A549 (cell line): ENCODE results near the gene GMIP. TPM values are rescaled to one million over a fixed set of nuclear protein-coding genes. Genes with fewer than 3 reads are reported as not detected.

Experiments
- ATAC-seq, 2 experiments: fragments of 200-7000 bp in 1 of 2; fragments of >200 bp in 1 of 2; cut with Nextera tagmentation in 1 of 2; cut with Tn5 transposase in 1 of 2; 3 replicates each; pipeline versions ENCODE4 v1.8.0 to v1.9.1; 2018 to 2020; ENCODE audit warnings: mild to moderate bottlenecking in 1 of 2, moderate library complexity in 1 of 2
- CTCF ChIA-PET: fragments of 300-600 bp; sonication (Branson Sonifier 250); formaldehyde crosslinking; extraction: SDS; loops from one replicate; lab custom pipeline; 2021; ENCODE audit warnings: antibody characterized with exemption, inconsistent platforms; lab: Yijun Ruan, JAX
- POLR2A ChIA-PET: fragments of 350-600 bp; formaldehyde crosslinking; extraction: SDS; loops from one replicate; lab custom pipeline; 2021; ENCODE audit warnings: antibody characterized with exemption, inconsistent platforms; lab: Yijun Ruan, JAX
- DNase-seq, 2 experiments: peaks; one replicate each; pipeline versions ENCODE4 v3.0.0 to v3.0.0-alpha.2; 2011 to 2016; ENCODE audit warnings: low read depth in 1 of 2, low spot score in 1 of 2
- FAIRE-seq: peaks from 2 replicates; lab custom pipeline; 2011; peaks lifted over from hg19 to GRCh38; lab: Jason Lieb, UNC
- H3K27ac ChIP-seq, 2 experiments: fragments of >200 bp; sonication (Bioruptor Twin); formaldehyde crosslinking; 3 replicates each; pipeline ENCODE4 v1.5.1; 2016 to 2017
- H3K4me1 ChIP-seq: fragments of >200 bp; sonication (Bioruptor Twin); formaldehyde crosslinking; 3 replicates; pipeline ENCODE4 v1.6.1; 2016
- H3K4me2 ChIP-seq: fragments of >200 bp; sonication (Bioruptor Twin); formaldehyde crosslinking; 3 replicates; pipeline ENCODE4 v1.6.1; 2016
- H3K4me3 ChIP-seq: fragments of >200 bp; sonication (Bioruptor Twin); formaldehyde crosslinking; 3 replicates; pipeline ENCODE4 v1.5.1; 2016
- H3K9me3 ChIP-seq: fragments of >200 bp; sonication (Bioruptor Twin); formaldehyde crosslinking; 3 replicates; pipeline ENCODE4 v1.6.1; 2016
- CBX8 ChIP-seq: fragments of 200-600 bp; sonication (generic); IDR thresholded peaks from 2 replicates; pipeline ENCODE4 v1.6.1; 2016
- CHD2 ChIP-seq: fragments of 150-350 bp; IDR thresholded peaks from 2 replicates; pipeline ENCODE4 v1.6.1; 2014; ENCODE audit warnings: low read length; ENCODE audit not compliant: partially characterized antibody
- CTCF ChIP-seq: fragments of >200 bp; sonication (Bioruptor Twin); formaldehyde crosslinking; IDR thresholded peaks from 3 replicates; pipeline ENCODE4 v1.5.1; 2016
- EP300 ChIP-seq, 2 experiments: fragments of >200 bp; sonication (Bioruptor Twin); formaldehyde crosslinking; IDR thresholded peaks; 2 replicates in 1 of 2; 3 replicates in 1 of 2; pipeline ENCODE4 v1.6.1; 2016 to 2017
- ESRRA ChIP-seq: fragments of 150-350 bp; IDR thresholded peaks from 2 replicates; pipeline ENCODE4 v1.6.1; 2014; ENCODE audit warnings: mild to moderate bottlenecking, low read length, borderline replicate concordance
- FOSL2 ChIP-seq, 2 experiments: fragments of 450-650 bp in 1 of 2; fragments of >200 bp in 1 of 2; sonication (Bioruptor Twin) in 1 of 2; formaldehyde crosslinking; IDR thresholded peaks; 2 replicates each; pipeline versions ENCODE4 v1.5.0 to v1.6.1; 2016 to 2020; ENCODE audit warnings: mild to moderate bottlenecking in 1 of 2, moderate library complexity in 1 of 2
- HEYL ChIP-seq: fragments of 250-450 bp; sonication (Bioruptor Pico); IDR thresholded peaks from 2 replicates; pipeline ENCODE4 v1.8.0; 2021; ENCODE audit warnings: mild to moderate bottlenecking, moderate library complexity
- HOXB13 ChIP-seq: fragments of 250-450 bp; sonication (Bioruptor Pico); IDR thresholded peaks from 2 replicates; pipeline ENCODE4 v1.5.0; 2020; ENCODE audit warnings: low read depth, mild to moderate bottlenecking, moderate library complexity
- JUNB ChIP-seq: fragments of >200 bp; sonication (Bioruptor Twin); formaldehyde crosslinking; IDR thresholded peaks from 2 replicates; pipeline ENCODE4 v1.6.1; 2016
- KDM1A ChIP-seq: fragments of 200-600 bp; sonication (generic); IDR thresholded peaks from 2 replicates; pipeline ENCODE4 v1.6.1; 2016; ENCODE audit warnings: low read depth, mild to moderate bottlenecking
- MAX ChIP-seq: IDR thresholded peaks from 2 replicates; pipeline ENCODE4 v1.6.1; 2012
- NPAS2 ChIP-seq: fragments of 250-450 bp; sonication (Bioruptor Pico); IDR thresholded peaks from 2 replicates; pipeline ENCODE4 v1.8.0; 2022; ENCODE audit warnings: mild to moderate bottlenecking, moderate library complexity, borderline replicate concordance
- PHF8 ChIP-seq: fragments of 200-600 bp; sonication (generic); IDR thresholded peaks from 2 replicates; pipeline ENCODE4 v1.6.1; 2016; ENCODE audit warnings: low read depth, mild to moderate bottlenecking, antibody characterized with exemption, moderate library complexity, borderline replicate concordance
- RNF2 ChIP-seq: fragments of 200-600 bp; sonication (generic); IDR thresholded peaks from 2 replicates; pipeline ENCODE4 v1.6.1; 2016; ENCODE audit warnings: low read depth, mild to moderate bottlenecking, antibody characterized with exemption, moderate library complexity, borderline replicate concordance
- TP53 ChIP-seq: fragments of 250-450 bp; sonication (Bioruptor Pico); IDR thresholded peaks from 2 replicates; pipeline ENCODE4 v1.5.0; 2021; ENCODE audit warnings: mild to moderate bottlenecking, moderate library complexity
- WGBS: methylation state at CpG from one replicate; pipeline ENCODE4 v1.1.6; 2017; ENCODE audit errors: missing lambda C conversion rate; 5-methylcytosine and 5-hydroxymethylcytosine counted together
- polyA plus RNA-seq, 4 experiments: library from polyadenylated mRNA; depleted of rRNA in 3 of 4; stranded (reverse); fragments of >200 nt; fragmentation: RNase III in 1 of 4; extraction: RNeasy Plus Mini Kit Qiagen cat#74134 plus additional on column Dnase treatment in 1 of 4; gene quantifications; 2 replicates in 3 of 4; 3 replicates in 1 of 4; pipeline ENCODE4 v1.2.3, GENCODE V29; 2011 to 2017
- TF ChIP-seq, protein P1 (sequence below): IDR thresholded peaks from 2 replicates; pipeline ENCODE4 v1.6.1; 2012; ENCODE audit warnings: low read depth, borderline replicate concordance

The GMIP gene
- polyA plus RNA-seq, 2 of the 4 experiments (the other 2 are of a cell fraction): 1.4 to 4.1 TPM

- Histone ChIP-seq H3K27ac (peak overlapping the region in 1 of 2 experiments; percentile 53; a peak in 1 of 6 replicates), H3K9me3 (no peaks in the 10 kb centered on the region), H3K4me1 (peaks cover 6% of the 10 kb centered on the region; the same call in 1 of the 3 replicates), H3K4me3 (peak overlapping the region; percentile 51; the same call in 2 of the 3 replicates), H3K4me2 (peak overlapping the region; percentile 91)
- DNase-seq (no peak), FAIRE-seq (no peak), ATAC-seq (no peak; a peak in 1 of 6 replicates)
- WGBS: 69% methylated on average over 19 of the region's 21 CpGs
- ChIA-PET CTCF (interaction anchor here (1.1 kb wide), 1 partner anchor 65 kb away, joined by 3 read pairs; no protein-coding TSS in a partner anchor), POLR2A (no interaction called here)
- TF ChIP-seq HEYL (CRISPR knock-in tag): no peak
- no peak for TF ChIP-seq JUNB
- no peak for TF ChIP-seq CHD2
- TF ChIP-seq FOSL2 (IDR thresholded peaks at IDR 0.05): no peak
- no peak for TF ChIP-seq FOSL2 (CRISPR knock-in tag; IDR thresholded peaks at IDR 0.05)
Observed at GRCh38 chr19:19619181-19619848, 24.1 kb downstream of the GMIP start.

DNA sequence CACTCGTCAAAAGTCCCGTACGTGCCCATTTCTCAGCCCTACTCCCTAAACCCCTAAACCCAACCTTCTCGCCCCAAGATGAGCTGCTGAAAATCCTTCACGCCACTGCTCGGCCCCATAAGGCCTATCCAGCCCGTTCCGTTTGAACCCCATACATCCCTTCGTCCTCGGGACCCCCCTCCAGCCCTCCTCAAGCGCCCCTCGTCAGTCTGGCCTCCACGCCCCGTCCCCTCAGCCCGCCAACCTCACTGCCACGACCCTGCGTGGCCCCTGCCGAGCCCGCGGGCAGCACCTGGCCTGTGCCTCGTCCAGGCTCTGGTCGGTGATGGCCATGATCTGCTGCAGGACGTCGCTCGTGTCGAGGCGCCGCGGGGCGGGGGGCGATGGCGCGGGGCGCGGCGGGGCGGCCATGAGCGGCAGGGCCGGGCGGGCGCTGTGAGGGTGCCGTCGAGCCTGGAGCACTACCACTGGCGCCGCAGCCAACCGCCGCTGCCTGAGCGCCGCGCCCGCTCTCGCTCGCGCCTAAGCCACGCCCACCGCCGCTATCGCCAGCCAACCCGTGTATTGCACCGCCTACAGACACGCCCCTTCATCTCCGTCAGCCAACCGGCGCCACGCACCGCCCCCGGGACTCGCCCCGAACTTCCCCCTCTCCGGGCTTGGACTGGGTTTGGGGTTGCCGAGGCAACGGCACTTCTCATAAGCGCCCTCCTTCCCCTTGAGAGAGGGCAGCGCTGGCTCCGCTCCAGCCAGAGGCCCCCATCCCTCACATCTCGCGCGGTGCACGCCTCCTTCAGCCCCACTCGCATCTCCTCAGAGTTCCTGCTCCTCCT, 25.0 kb downstream of the GMIP start, which contains the start of gene PBX4:
Gene PBX4, minus strand, starts transcription at position 469 of the 833 bp plus-strand sequence. Its CDS starts 58 bp downstream, at position 411.
- TF ChIP-seq CBX8: no peak
- TF ChIP-seq, protein P1, sequence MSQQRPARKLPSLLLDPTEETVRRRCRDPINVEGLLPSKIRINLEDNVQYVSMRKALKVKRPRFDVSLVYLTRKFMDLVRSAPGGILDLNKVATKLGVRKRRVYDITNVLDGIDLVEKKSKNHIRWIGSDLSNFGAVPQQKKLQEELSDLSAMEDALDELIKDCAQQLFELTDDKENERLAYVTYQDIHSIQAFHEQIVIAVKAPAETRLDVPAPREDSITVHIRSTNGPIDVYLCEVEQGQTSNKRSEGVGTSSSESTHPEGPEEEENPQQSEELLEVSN: peak; percentile 72
- peak; percentile 42 for TF ChIP-seq MAX
- TF ChIP-seq PHF8: 0 out of 2 replicates have a peak, but pooled peaks have one; percentile 19
- TF ChIP-seq, all 56 proteins: peak for 3
- ATAC-seq (peak; percentile 94 to 96), FAIRE-seq (no peak), DNase-seq (peak; percentile 70 to 87)
- peak within 1 kb of the TSS; percentile 57 to 85; a peak in 4 of 6 replicates for H3K27ac ChIP-seq
- ChIA-PET POLR2A (no interaction called here), CTCF (no interaction called here)
- H3K9me3 ChIP-seq: no peaks in the 10 kb centered on the region
- peak within 1 kb of the TSS; percentile 91 for H3K4me2 ChIP-seq
- WGBS: 28% methylated on average over 18 of the region's 80 CpGs
- peak within 1 kb of the TSS; percentile 51 for H3K4me3 ChIP-seq
- H3K4me1 ChIP-seq: peaks cover 14% of the 10 kb centered on the region

- Histone ChIP-seq H3K27ac (no peak overlapping the region), H3K4me2 (no peak overlapping the region), H3K4me3 (no peak overlapping the region), H3K4me1 (peaks cover 19% of the 10 kb centered on the region), H3K9me3 (no peaks in the 10 kb centered on the region)
- ATAC-seq (no peak), DNase-seq (peak in 1 of 2 experiments; percentile 21), FAIRE-seq (no peak)
- no peak for TF ChIP-seq RNF2
- no peak for TF ChIP-seq KDM1A
- TF ChIP-seq, protein P1: no peak
- POLR2A ChIA-PET: no interaction called here
- WGBS: 68% methylated on average over 3 of the region's 3 CpGs
- CTCF ChIA-PET: interaction anchor here (0.6 kb wide), 1 partner anchor 48 kb away, joined by 3 read pairs; no protein-coding TSS in a partner anchor
Observed at GRCh38 chr19:19615086-19615485, 28.4 kb downstream of the GMIP start.

- CTCF ChIA-PET: interaction anchor here (1.9 kb wide), 1 partner anchor 60 kb away, joined by 9 read pairs; no protein-coding TSS in a partner anchor
Observed at GRCh38 chr19:19613506-19613905, 30.0 kb downstream of the GMIP start.

More at GRCh38 chr19:19613506-19613905, 30.0 kb downstream of the GMIP start:
- Histone ChIP-seq H3K4me3 (no peak overlapping the region), H3K27ac (peak overlapping the region; percentile 56 to 70; a peak in 4 of 6 replicates), H3K9me3 (no peaks in the 10 kb centered on the region), H3K4me1 (peaks cover 16% of the 10 kb centered on the region), H3K4me2 (peak overlapping the region; percentile 60; the same call in 2 of the 3 replicates)
- TF ChIP-seq NPAS2 (CRISPR knock-in tag) (no peak), HOXB13 (CRISPR knock-in tag) (no peak), ESRRA (no peak), CTCF (no peak), TP53 (no peak), EP300 (IDR thresholded peaks at IDR 0.05) (no peak), FOSL2 (IDR thresholded peaks at IDR 0.05) (no peak), FOSL2 (CRISPR knock-in tag; IDR thresholded peaks at IDR 0.05) (no peak)
- ATAC-seq (peak; percentile 57 to 78; a peak in 5 of 6 replicates), FAIRE-seq (no peak), DNase-seq (peak; percentile 49 to 63)
- POLR2A ChIA-PET: interaction anchor here (0.7 to 1.1 kb wide), 2 partner anchors 50 to 98 kb away, joined by 4 to 6 read pairs; partner anchors contain the start of genes ATP13A1 and NDUFA13
- 29% methylated on average over 4 of the region's 4 CpGs for WGBS
